ENCODE results near the gene SMTNL1. TPM values are rescaled to one million over a fixed set of nuclear protein-coding genes. Genes with fewer than 3 reads are reported as not detected.
A peak's percentile ranks its signal among the peaks of the same experiment; 100 is the strongest.

SMTNL1 gene
- total and polyA plus RNA-seq, 8 donors, result not detected

GRCh38 chr11:57514538-57515331 lies 22.7 kb upstream of the SMTNL1 start:
- ATAC-seq (peak; percentile 85 to 90 (median 88)), DNase-seq (peak; percentile 78 to 94 (median 88)), FAIRE-seq (no peak)
- H3K9me3 ChIP-seq, result no peaks in the 10 kb centered on the region
- H3K4me1 ChIP-seq, result peaks cover 0 to 4% (median 3%) of the 10 kb centered on the region in 3 donors
- 0 to 1% methylated on average over 45 to 57 of the region's 57 CpGs for WGBS, 2 donors
- no peaks in the 10 kb centered on the region for H3K36me3 ChIP-seq
- intact Hi-C loops (cut with DNase I), result loop anchor here in 1 of 3 donors (10.0 kb wide), 1 partner anchor 50 kb away; the partner anchor contains the start of gene RTN4RL2
- peak overlapping the region; percentile 76 to 96 (median 88) for H3K4me3 ChIP-seq
- no peaks in the 10 kb centered on the region for H3K27me3 ChIP-seq
- peak overlapping the region; percentile 71 to 89 (median 80) for H3K27ac ChIP-seq
- no peak for TF ChIP-seq CTCF (IDR thresholded peaks at IDR 0.05)

- H3K4me3 ChIP-seq, result peak within 1 kb of the TSS; percentile 76 to 96 (median 88)
- DNase-seq (peak; percentile 78 to 90 (median 80)), FAIRE-seq (no peak), ATAC-seq (peak; percentile 73 to 81 (median 74))
- H3K36me3 ChIP-seq, result no peaks in the 10 kb centered on the region
- peaks cover 0 to 3% (median 0%) of the 10 kb centered on the region in 3 donors for H3K4me1 ChIP-seq
- H3K9me3 ChIP-seq, result no peaks in the 10 kb centered on the region
- 0% methylated on average over 55 to 66 of the region's 66 CpGs for WGBS, 2 donors
- H3K27me3 ChIP-seq, result no peaks in the 10 kb centered on the region
- peak within 1 kb of the TSS; percentile 71 to 89 (median 80) for H3K27ac ChIP-seq
- intact Hi-C loops (cut with DNase I), result loop anchor here in 1 of 3 donors (10.0 kb wide), 1 partner anchor 51 kb away; the partner anchor contains the start of gene RTN4RL2
- TF ChIP-seq CTCF (IDR thresholded peaks at IDR 0.05), result no peak
These were observed 21.9 kb upstream of the SMTNL1 start, which contains the start of gene SLC43A1 for GRCh38 chr11:57515332-57516060. SLC43A1 (minus strand) TSS chr11:57515702; CDS start chr11:57514111, 1,591 bp downstream.

GRCh38 chr11:57516061-57516443 lies 21.3 kb upstream of the SMTNL1 start:
- Histone ChIP-seq H3K4me1 (no peaks in the 10 kb centered on the region), H3K36me3 (no peaks in the 10 kb centered on the region), H3K9me3 (no peaks in the 10 kb centered on the region), H3K27ac (peak overlapping the region in 3 of 4 donors; percentile 71 to 89 (median 76)), H3K4me3 (peak overlapping the region; percentile 76 to 96 (median 88)), H3K27me3 (no peaks in the 10 kb centered on the region)
- no peak for ATAC-seq
- no peak for DNase-seq
- no peak for TF ChIP-seq CTCF (IDR thresholded peaks at IDR 0.05)
- 10 to 11% methylated on average over 5 of the region's 5 CpGs for WGBS, 2 donors
- intact Hi-C loops (cut with DNase I), result loop anchor here in 1 of 3 donors (10.0 kb wide), 1 partner anchor 51 kb away; the partner anchor contains the start of gene RTN4RL2
- FAIRE-seq, result no peak

GRCh38 chr11:57521116-57521515 lies 16.3 kb upstream of the SMTNL1 start:
- DNase-seq, result no peak
- no peak for TF ChIP-seq CTCF (IDR thresholded peaks at IDR 0.05)
- no peak for ATAC-seq
- WGBS, 2 donors, result 93 to 95% methylated on average over 2 of the region's 2 CpGs
- H3K36me3 ChIP-seq, result no peaks in the 10 kb centered on the region
- FAIRE-seq, result no peak
- H3K27ac ChIP-seq, result no peak overlapping the region
- intact Hi-C loops (cut with DNase I), result loop anchor here in 2 of 3 donors (5.0 to 10.0 kb wide), 2 partner anchors 39 to 46 kb away; no protein-coding TSS in a partner anchor
- H3K4me3 ChIP-seq, result no peak overlapping the region
- no peaks in the 10 kb centered on the region for H3K4me1 ChIP-seq
- no peaks in the 10 kb centered on the region for H3K27me3 ChIP-seq
- no peaks in the 10 kb centered on the region for H3K9me3 ChIP-seq
